HAP-1 (cell line): ENCODE data around the gene SNTB2.

ENCODE experiments used
- DNase-seq, 2 experiments: peaks; one replicate each; pipeline ENCODE4 v3.0.0-alpha.2; 2016 to 2020; ENCODE audit warnings: low spot score in 2 of 2
- H3K27me3 ChIP-seq: fragments of 250-450 bp; sonication (Bioruptor Pico); 2 replicates; pipeline ENCODE4 v1.5.1; 2020; ENCODE audit warnings: low read depth, mild to moderate bottlenecking, moderate library complexity
- H3K36me3 ChIP-seq: fragments of 250-450 bp; sonication (Bioruptor Pico); replicated peaks from 2 replicates; pipeline ENCODE4 v1.5.1; 2020; ENCODE audit warnings: mild to moderate bottlenecking
- H3K4me1 ChIP-seq: fragments of 250-450 bp; sonication (Bioruptor Pico); 2 replicates; pipeline ENCODE4 v1.5.1; 2020; ENCODE audit warnings: mild to moderate bottlenecking
- H3K4me3 ChIP-seq: fragments of 250-450 bp; sonication (Bioruptor Pico); 2 replicates; pipeline ENCODE4 v1.5.1; 2020; ENCODE audit warnings: mild to moderate bottlenecking, moderate library complexity
- H3K9me3 ChIP-seq: fragments of 250-450 bp; sonication (Bioruptor Pico); 2 replicates; pipeline ENCODE4 v1.5.1; 2020; ENCODE audit warnings: mild to moderate bottlenecking, moderate library complexity
- in situ Hi-C: fragments of 300-500 bp; cut with MboI; formaldehyde crosslinking; loops from 3 replicates; pipeline ENCODE4 v1.14.3; 2020; ENCODE audit warnings: low sequenced_read_pairs, inconsistent platforms, mixed read lengths

The SNTB2 gene

GRCh38 chr16:69190046-69190588, 3.2 kb downstream of the SNTB2 start:
- no peak overlapping the region for H3K4me3 ChIP-seq
- in situ Hi-C loops, result no loop called here
- DNase-seq, result no peak

GRCh38 chr16:69190598-69190997, 3.6 kb downstream of the SNTB2 start:
- peaks cover 24% of the 10 kb centered on the region for H3K4me1 ChIP-seq
- in situ Hi-C loops, result no loop called here
- H3K4me3 ChIP-seq, result no peak overlapping the region
- peaks cover 3% of the 10 kb centered on the region; the same call in 1 of the 2 replicates for H3K36me3 ChIP-seq
- no peaks in the 10 kb centered on the region for H3K27me3 ChIP-seq
- DNase-seq, result no peak
- H3K9me3 ChIP-seq, result no peaks in the 10 kb centered on the region

More at GRCh38 chr16:69190046-69190588, 3.2 kb downstream of the SNTB2 start:
- H3K27me3 ChIP-seq, result no peaks in the 10 kb centered on the region
- no peaks in the 10 kb centered on the region for H3K9me3 ChIP-seq
- H3K4me1 ChIP-seq, result peaks cover 24% of the 10 kb centered on the region
- peaks cover 3% of the 10 kb centered on the region; the same call in 1 of the 2 replicates for H3K36me3 ChIP-seq

- H3K36me3 ChIP-seq, result peaks cover 3% of the 10 kb centered on the region; the same call in 1 of the 2 replicates
- in situ Hi-C loops, result no loop called here
- H3K4me3 ChIP-seq, result no peak overlapping the region
- H3K4me1 ChIP-seq, result peaks cover 23% of the 10 kb centered on the region
- no peak for DNase-seq
- no peaks in the 10 kb centered on the region for H3K9me3 ChIP-seq
- H3K27me3 ChIP-seq, result no peaks in the 10 kb centered on the region
Observed at GRCh38 chr16:69191136-69191535, 4.2 kb downstream of the SNTB2 start.

GRCh38 chr16:69193855-69194254, 6.9 kb downstream of the SNTB2 start:
- in situ Hi-C loops, result no loop called here
- H3K4me3 ChIP-seq, result no peak overlapping the region
- no peak for DNase-seq
- no peaks in the 10 kb centered on the region for H3K9me3 ChIP-seq
- no peaks in the 10 kb centered on the region for H3K27me3 ChIP-seq
- H3K4me1 ChIP-seq, result peaks cover 22% of the 10 kb centered on the region
- no peaks in the 10 kb centered on the region for H3K36me3 ChIP-seq

GRCh38 chr16:69194488-69194887, 7.5 kb downstream of the SNTB2 start:
- no peaks in the 10 kb centered on the region for H3K27me3 ChIP-seq
- in situ Hi-C loops, result no loop called here
- H3K4me3 ChIP-seq, result no peak overlapping the region
- DNase-seq, result no peak
- H3K36me3 ChIP-seq, result no peaks in the 10 kb centered on the region
- peaks cover 21% of the 10 kb centered on the region for H3K4me1 ChIP-seq
- H3K9me3 ChIP-seq, result no peaks in the 10 kb centered on the region

- Histone ChIP-seq H3K4me3 (no peak overlapping the region), H3K27me3 (no peaks in the 10 kb centered on the region), H3K9me3 (no peaks in the 10 kb centered on the region), H3K4me1 (peaks cover 11% of the 10 kb centered on the region), H3K36me3 (no peaks in the 10 kb centered on the region)
- in situ Hi-C loops, result no loop called here
- DNase-seq, result no peak
Observed at GRCh38 chr16:69195369-69196029, 8.5 kb downstream of the SNTB2 start.

GRCh38 chr16:69197573-69197972, 10.6 kb downstream of the SNTB2 start:
- Histone ChIP-seq H3K27me3 (no peaks in the 10 kb centered on the region), H3K9me3 (no peaks in the 10 kb centered on the region), H3K4me1 (peaks cover 21% of the 10 kb centered on the region), H3K4me3 (no peak overlapping the region), H3K36me3 (no peaks in the 10 kb centered on the region)
- in situ Hi-C loops, result no loop called here
- DNase-seq, result no peak

GRCh38 chr16:69199382-69199781, 12.4 kb downstream of the SNTB2 start:
- Histone ChIP-seq H3K9me3 (no peaks in the 10 kb centered on the region), H3K27me3 (no peaks in the 10 kb centered on the region), H3K36me3 (0 out of 2 replicates have a peak, but pooled peaks cover 2% of the 10 kb centered on the region), H3K4me3 (no peak overlapping the region), H3K4me1 (peaks cover 21% of the 10 kb centered on the region)
- in situ Hi-C loops, result no loop called here
- DNase-seq, result peak in 1 of 2 experiments; percentile 71

- in situ Hi-C loops, result no loop called here
- no peak for DNase-seq
- H3K4me1 ChIP-seq, result peaks cover 21% of the 10 kb centered on the region
- H3K36me3 ChIP-seq, result 0 out of 2 replicates have a peak, but pooled peaks cover 3% of the 10 kb centered on the region
- no peaks in the 10 kb centered on the region for H3K27me3 ChIP-seq
- H3K9me3 ChIP-seq, result no peaks in the 10 kb centered on the region
- no peak overlapping the region for H3K4me3 ChIP-seq
Observed at GRCh38 chr16:69201291-69201690, 14.3 kb downstream of the SNTB2 start.

- DNase-seq, result no peak
- Histone ChIP-seq H3K9me3 (no peaks in the 10 kb centered on the region), H3K36me3 (0 out of 2 replicates have a peak, but pooled peaks cover 3% of the 10 kb centered on the region), H3K27me3 (no peaks in the 10 kb centered on the region), H3K4me3 (no peak overlapping the region), H3K4me1 (peaks cover 21% of the 10 kb centered on the region)
- in situ Hi-C loops, result no loop called here
Observed at GRCh38 chr16:69201787-69202186, 14.8 kb downstream of the SNTB2 start.

- Histone ChIP-seq H3K36me3 (0 out of 2 replicates have a peak, but pooled peaks cover 3% of the 10 kb centered on the region), H3K4me1 (peaks cover 16% of the 10 kb centered on the region), H3K27me3 (no peaks in the 10 kb centered on the region), H3K4me3 (no peak overlapping the region), H3K9me3 (no peaks in the 10 kb centered on the region; the same call in 1 of the 2 replicates)
- in situ Hi-C loops, result no loop called here
- DNase-seq, result no peak
Observed at GRCh38 chr16:69204172-69204571, 17.2 kb downstream of the SNTB2 start.

- no peak for DNase-seq
- Histone ChIP-seq H3K36me3 (no peaks in the 10 kb centered on the region), H3K9me3 (no peaks in the 10 kb centered on the region; the same call in 1 of the 2 replicates), H3K4me3 (no peak overlapping the region), H3K4me1 (peaks cover 7% of the 10 kb centered on the region), H3K27me3 (no peaks in the 10 kb centered on the region)
- in situ Hi-C loops, result no loop called here
Observed at GRCh38 chr16:69209735-69210134, 22.8 kb downstream of the SNTB2 start.

- in situ Hi-C loops, result no loop called here
- H3K4me1 ChIP-seq, result peaks cover 6% of the 10 kb centered on the region
- no peaks in the 10 kb centered on the region for H3K9me3 ChIP-seq
- H3K36me3 ChIP-seq, result no peaks in the 10 kb centered on the region
- no peaks in the 10 kb centered on the region for H3K27me3 ChIP-seq
- H3K4me3 ChIP-seq, result no peak overlapping the region
- DNase-seq, result no peak
Observed at GRCh38 chr16:69217433-69217832, 30.5 kb downstream of the SNTB2 start.

- H3K27me3 ChIP-seq, result no peaks in the 10 kb centered on the region
- no peaks in the 10 kb centered on the region; the same call in 1 of the 2 replicates for H3K9me3 ChIP-seq
- in situ Hi-C loops, result no loop called here
- H3K4me3 ChIP-seq, result no peak overlapping the region
- no peaks in the 10 kb centered on the region for H3K36me3 ChIP-seq
- no peak for DNase-seq
- peaks cover 6% of the 10 kb centered on the region for H3K4me1 ChIP-seq
Observed at GRCh38 chr16:69219279-69219678, 32.3 kb downstream of the SNTB2 start.
